Ishikawa (cell line): ENCODE measurements around the gene FAM43A.

Source experiments
- CEBPB ChIP-seq: IDR thresholded peaks from 2 replicates; pipeline ENCODE4 v1.6.1; 2012
- CREB1 ChIP-seq: IDR thresholded peaks from 2 replicates; pipeline ENCODE4 v1.6.1; 2012; ENCODE audit warnings: low read depth
- EGR1 ChIP-seq: IDR thresholded peaks from 2 replicates; pipeline ENCODE4 v1.6.1; 2012
- EP300 ChIP-seq: IDR thresholded peaks from 2 replicates; pipeline ENCODE4 v1.6.1; 2012; ENCODE audit warnings: borderline replicate concordance
- FOXM1 ChIP-seq: IDR thresholded peaks from 2 replicates; pipeline ENCODE4 v1.6.1; 2012; ENCODE audit warnings: low read depth, borderline replicate concordance
- MAX ChIP-seq: IDR thresholded peaks from 2 replicates; pipeline ENCODE4 v1.6.1; 2012
- NFIC ChIP-seq: IDR thresholded peaks from 2 replicates; pipeline ENCODE4 v1.6.1; 2012
- RAD21 ChIP-seq: IDR thresholded peaks from 2 replicates; pipeline ENCODE4 v1.6.1; 2012; ENCODE audit warnings: low read depth
- REST ChIP-seq: IDR thresholded peaks from 2 replicates; pipeline ENCODE4 v1.6.1; 2012; ENCODE audit warnings: low read depth, mild to moderate bottlenecking
- TAF1 ChIP-seq: IDR thresholded peaks from 2 replicates; pipeline ENCODE4 v1.6.1; 2012; ENCODE audit warnings: low read depth, mild to moderate bottlenecking
- TCF12 ChIP-seq: IDR thresholded peaks from 2 replicates; pipeline ENCODE4 v1.6.1; 2012; ENCODE audit warnings: low read depth
- TEAD4 ChIP-seq: IDR thresholded peaks from 2 replicates; pipeline ENCODE4 v1.6.1; 2012
- YY1 ChIP-seq: IDR thresholded peaks from 2 replicates; pipeline ENCODE4 v1.6.1; 2012; ENCODE audit warnings: low read depth
- ZBTB7A ChIP-seq: IDR thresholded peaks from 2 replicates; pipeline ENCODE4 v1.6.1; 2012; ENCODE audit warnings: low read depth
- TF ChIP-seq, protein P1 (sequence below): IDR thresholded peaks from 2 replicates; pipeline ENCODE4 v1.6.1; 2012

The FAM43A gene

GRCh38 chr3:194671511-194671899 is 14.2 kb upstream of the FAM43A start:
- TF ChIP-seq NFIC (no peak), ZBTB7A (no peak), TAF1 (no peak), RAD21 (peak; percentile 31; the same call in 1 of the 2 replicates), REST (no peak)

GRCh38 chr3:194671900-194672808 is 13.5 kb upstream of the FAM43A start, which contains the start of gene LSG1:
TSS of gene LSG1 (minus strand) at chr3:194672191. CDS start at chr3:194672162, 29 bp downstream.
- no peak for TF ChIP-seq TEAD4
- TF ChIP-seq CREB1, result peak; percentile 88
- 0 out of 2 replicates have a peak, but pooled peaks have one; percentile 1 for TF ChIP-seq CEBPB
- peak; percentile 93 for TF ChIP-seq TAF1
- no peak for TF ChIP-seq REST
- peak; percentile 82 for TF ChIP-seq TCF12
- TF ChIP-seq EGR1, result peak; percentile 90
- TF ChIP-seq MAX, result peak; percentile 94
- TF ChIP-seq YY1, result peak; percentile 95
- TF ChIP-seq, protein P1, sequence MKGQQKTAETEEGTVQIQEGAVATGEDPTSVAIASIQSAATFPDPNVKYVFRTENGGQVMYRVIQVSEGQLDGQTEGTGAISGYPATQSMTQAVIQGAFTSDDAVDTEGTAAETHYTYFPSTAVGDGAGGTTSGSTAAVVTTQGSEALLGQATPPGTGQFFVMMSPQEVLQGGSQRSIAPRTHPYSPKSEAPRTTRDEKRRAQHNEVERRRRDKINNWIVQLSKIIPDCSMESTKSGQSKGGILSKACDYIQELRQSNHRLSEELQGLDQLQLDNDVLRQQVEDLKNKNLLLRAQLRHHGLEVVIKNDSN, result peak; percentile 69
- TF ChIP-seq NFIC, result no peak; the same call in 1 of the 2 replicates
- peak; percentile 61 for TF ChIP-seq FOXM1
- TF ChIP-seq EP300, result peak; percentile 45; the same call in 1 of the 2 replicates
- no peak for TF ChIP-seq RAD21
- peak; percentile 54 for TF ChIP-seq ZBTB7A

DNA sequence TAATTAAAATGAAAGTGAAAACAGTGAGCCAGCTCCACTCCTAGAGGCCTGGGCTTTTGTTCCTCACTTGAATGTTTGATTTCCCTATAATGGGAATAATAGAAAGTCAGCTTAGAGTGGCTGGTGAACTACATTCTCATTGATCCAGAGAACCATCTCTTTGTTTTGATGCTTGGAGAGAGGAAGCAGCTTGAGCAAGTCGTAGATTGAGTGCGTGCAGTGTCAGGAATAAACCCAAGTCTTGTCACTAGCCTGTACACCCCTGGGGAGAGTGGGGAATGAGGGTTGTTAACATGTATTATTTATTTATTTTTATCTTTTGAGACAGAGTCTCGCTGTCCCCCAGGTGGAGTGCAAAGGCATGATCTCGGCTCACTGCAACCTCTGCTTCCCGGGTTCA is 12.8 kb upstream of the FAM43A start:
- no peak for TF ChIP-seq CREB1
- TF ChIP-seq EGR1, result no peak
- TF ChIP-seq ZBTB7A, result no peak
- no peak for TF ChIP-seq TEAD4
- no peak for TF ChIP-seq FOXM1
- TF ChIP-seq, protein P1, result no peak
- no peak for TF ChIP-seq MAX
- no peak for TF ChIP-seq REST
- TF ChIP-seq YY1, result no peak
- no peak for TF ChIP-seq RAD21

- no peak for TF ChIP-seq TEAD4
- TF ChIP-seq YY1, result no peak
- no peak for TF ChIP-seq ZBTB7A
- no peak for TF ChIP-seq TAF1
- no peak for TF ChIP-seq CEBPB
- no peak for TF ChIP-seq TCF12
- TF ChIP-seq MAX, result no peak
- TF ChIP-seq, protein P1, result no peak
- no peak for TF ChIP-seq FOXM1
- TF ChIP-seq CREB1, result no peak
- TF ChIP-seq EP300, result no peak
- no peak for TF ChIP-seq EGR1
- TF ChIP-seq REST, result no peak
- TF ChIP-seq NFIC, result no peak
- TF ChIP-seq RAD21, result no peak
Observed at GRCh38 chr3:194673761-194674160, 11.9 kb upstream of the FAM43A start.
